ENCODE results near the gene C6orf141. TPM values are rescaled to one million over a fixed set of nuclear protein-coding genes. Genes with fewer than 3 reads are reported as not detected.

Gene C6orf141
- polyA plus RNA-seq, 1 donor (not counting 4 experiments of a cell fraction or from before 2014, with no cell fraction given) = 51.6 TPM

DNA sequence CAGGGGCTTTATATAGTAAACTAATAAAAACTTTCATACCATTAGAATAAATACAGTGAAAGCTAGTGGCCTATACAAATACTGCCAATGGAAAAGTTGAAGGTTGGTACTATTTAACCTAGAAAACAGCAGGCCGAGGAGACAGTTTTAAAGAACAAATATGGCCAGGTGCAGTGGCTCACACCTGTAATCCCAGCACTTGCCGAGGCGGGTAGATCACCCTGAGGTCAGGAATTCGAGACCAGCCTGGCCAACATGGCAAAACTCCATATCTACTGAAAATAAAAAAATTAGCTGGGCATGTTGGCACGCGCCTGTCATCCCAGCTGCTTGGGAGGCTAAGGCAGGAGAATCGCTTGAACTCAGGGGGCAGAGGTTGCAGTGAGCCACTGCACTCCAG lies 25.9 kb upstream of the C6orf141 start:
- dilution Hi-C loops (cut with MboI; ENCODE audit: extremely low pct_ligation_motif_present, low sequenced_read_pairs) = no loop called here
- no peak overlapping the region for H3K4me2 ChIP-seq (ENCODE audit: control insufficient read depth, extremely low read depth, insufficient read depth, low read depth, low read length)
- H4K20me1 ChIP-seq (ENCODE audit: control insufficient read depth, extremely low read depth, insufficient read depth, low read length) = no peaks in the 10 kb centered on the region
- H3K27me3 ChIP-seq (ENCODE audit: control insufficient read depth, extremely low read depth, insufficient read depth, low read length) = no peaks in the 10 kb centered on the region
- no peaks in the 10 kb centered on the region for H3K9me3 ChIP-seq (ENCODE audit: control insufficient read depth, low read depth, low read length)
- no peak for TF ChIP-seq EZH2 (IDR thresholded peaks at IDR 0.05; ENCODE audit: low read length)
- TF ChIP-seq CTCF (optimal IDR thresholded peaks at IDR 0.05 in 1 of 3, IDR thresholded peaks at IDR 0.05 in 1 of 3, conservative IDR thresholded peaks at IDR 0.05 in 1 of 3; ENCODE audit: extremely low read depth in 1 of 3, insufficient read depth in 2 of 3, low read length in 3 of 3) = no peak
- H3K4me3 ChIP-seq (ENCODE audit: control insufficient read depth in 2 of 3, extremely low read depth in 1 of 3, insufficient read depth in 2 of 3, low read depth in 1 of 3, low read length in 3 of 3) = no peak overlapping the region
- DNase-seq (ENCODE audit: low read depth, low spot score) = no peak
- H3K4me1 ChIP-seq (ENCODE audit: control insufficient read depth, extremely low read depth, insufficient read depth, low read length) = peaks cover 17% of the 10 kb centered on the region
- no peaks in the 10 kb centered on the region for H3K79me2 ChIP-seq (ENCODE audit: control insufficient read depth, insufficient read depth, low read length)
- FAIRE-seq = peak; percentile 29
- no peak overlapping the region for H2AFZ ChIP-seq (ENCODE audit: control insufficient read depth, low read length)
- no peaks in the 10 kb centered on the region for H3K9me1 ChIP-seq (ENCODE audit: control insufficient read depth, extremely low read depth, insufficient read depth, low read length)
- H3K27ac ChIP-seq (ENCODE audit: control insufficient read depth, insufficient read depth, low read length) = no peak overlapping the region
- no peaks in the 10 kb centered on the region for H3K36me3 ChIP-seq (ENCODE audit: control insufficient read depth in 2 of 2, extremely low read depth in 1 of 2, insufficient read depth in 2 of 2, low read length in 2 of 2)
- H3K9ac ChIP-seq (ENCODE audit: control insufficient read depth, extremely low read depth, insufficient read depth, low read length) = no peak overlapping the region

DNA sequence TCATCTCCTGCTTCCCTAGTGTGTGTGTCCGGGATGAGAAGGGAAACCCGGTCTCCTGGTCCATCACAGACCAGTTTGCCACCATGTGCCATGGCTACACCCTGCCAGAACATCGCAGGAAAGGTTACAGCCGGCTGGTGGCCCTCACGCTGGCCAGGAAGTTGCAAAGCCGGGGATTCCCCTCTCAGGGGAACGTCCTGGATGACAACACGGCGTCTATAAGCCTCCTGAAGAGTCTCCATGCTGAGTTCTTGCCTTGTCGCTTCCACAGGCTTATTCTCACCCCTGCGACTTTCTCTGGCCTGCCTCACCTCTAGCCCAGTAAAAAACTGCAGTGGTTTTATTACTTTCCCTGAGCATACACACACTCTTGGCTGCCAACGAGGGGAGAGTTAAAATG lies 23.9 kb upstream of the C6orf141 start:
- Histone ChIP-seq H3K27me3 (ENCODE audit: control insufficient read depth, extremely low read depth, insufficient read depth, low read length) (no peaks in the 10 kb centered on the region), H3K36me3 (ENCODE audit: control insufficient read depth in 2 of 2, extremely low read depth in 1 of 2, insufficient read depth in 2 of 2, low read length in 2 of 2) (no peaks in the 10 kb centered on the region), H3K4me1 (ENCODE audit: control insufficient read depth, extremely low read depth, insufficient read depth, low read length) (peaks cover 17% of the 10 kb centered on the region), H2AFZ (ENCODE audit: control insufficient read depth, low read length) (no peak overlapping the region), H4K20me1 (ENCODE audit: control insufficient read depth, extremely low read depth, insufficient read depth, low read length) (no peaks in the 10 kb centered on the region), H3K9me1 (ENCODE audit: control insufficient read depth, extremely low read depth, insufficient read depth, low read length) (no peaks in the 10 kb centered on the region), H3K9ac (ENCODE audit: control insufficient read depth, extremely low read depth, insufficient read depth, low read length) (no peak overlapping the region), H3K4me3 (ENCODE audit: control insufficient read depth in 2 of 3, extremely low read depth in 1 of 3, insufficient read depth in 2 of 3, low read depth in 1 of 3, low read length in 3 of 3) (no peak overlapping the region), H3K27ac (ENCODE audit: control insufficient read depth, insufficient read depth, low read length) (no peak overlapping the region), H3K9me3 (ENCODE audit: control insufficient read depth, low read depth, low read length) (no peaks in the 10 kb centered on the region), H3K4me2 (ENCODE audit: control insufficient read depth, extremely low read depth, insufficient read depth, low read depth, low read length) (no peak overlapping the region), H3K79me2 (ENCODE audit: control insufficient read depth, insufficient read depth, low read length) (no peaks in the 10 kb centered on the region)
- TF ChIP-seq CTCF (optimal IDR thresholded peaks at IDR 0.05 in 1 of 3, IDR thresholded peaks at IDR 0.05 in 1 of 3, conservative IDR thresholded peaks at IDR 0.05 in 1 of 3; ENCODE audit: extremely low read depth in 1 of 3, insufficient read depth in 2 of 3, low read length in 3 of 3) (no peak), EZH2 (IDR thresholded peaks at IDR 0.05; ENCODE audit: low read length) (no peak)
- DNase-seq (ENCODE audit: low read depth, low spot score) (no peak), FAIRE-seq (no peak)
- dilution Hi-C loops (cut with MboI; ENCODE audit: extremely low pct_ligation_motif_present, low sequenced_read_pairs) = no loop called here

All from keratinocyte (primary cell).